ENCODE results near the gene ASL.
"Not testable (repeated sequence)": the region's sequence is repeated elsewhere in the genome, so short reads cannot be mapped to it uniquely, and the experiment has no call there.

ASL gene

GRCh38 chr7:66075590-66076461, at the start of gene ASL:
Gene ASL, plus strand, starts transcription at chr7:66075819. Its CDS starts 263 bp downstream, at chr7:66076082.
- in situ Hi-C loops (cut with MboI; ENCODE audit: low sequenced_read_pairs, unreplicated experiment) = no loop called here
- TF ChIP-seq, protein P1, sequence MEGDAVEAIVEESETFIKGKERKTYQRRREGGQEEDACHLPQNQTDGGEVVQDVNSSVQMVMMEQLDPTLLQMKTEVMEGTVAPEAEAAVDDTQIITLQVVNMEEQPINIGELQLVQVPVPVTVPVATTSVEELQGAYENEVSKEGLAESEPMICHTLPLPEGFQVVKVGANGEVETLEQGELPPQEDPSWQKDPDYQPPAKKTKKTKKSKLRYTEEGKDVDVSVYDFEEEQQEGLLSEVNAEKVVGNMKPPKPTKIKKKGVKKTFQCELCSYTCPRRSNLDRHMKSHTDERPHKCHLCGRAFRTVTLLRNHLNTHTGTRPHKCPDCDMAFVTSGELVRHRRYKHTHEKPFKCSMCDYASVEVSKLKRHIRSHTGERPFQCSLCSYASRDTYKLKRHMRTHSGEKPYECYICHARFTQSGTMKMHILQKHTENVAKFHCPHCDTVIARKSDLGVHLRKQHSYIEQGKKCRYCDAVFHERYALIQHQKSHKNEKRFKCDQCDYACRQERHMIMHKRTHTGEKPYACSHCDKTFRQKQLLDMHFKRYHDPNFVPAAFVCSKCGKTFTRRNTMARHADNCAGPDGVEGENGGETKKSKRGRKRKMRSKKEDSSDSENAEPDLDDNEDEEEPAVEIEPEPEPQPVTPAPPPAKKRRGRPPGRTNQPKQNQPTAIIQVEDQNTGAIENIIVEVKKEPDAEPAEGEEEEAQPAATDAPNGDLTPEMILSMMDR (IDR thresholded peaks at IDR 0.05; ENCODE audit: borderline replicate concordance, control extremely low read depth, extremely low read depth, insufficient read depth, missing control alignments) = no peak
- peak; percentile 100 for DNase-seq (ENCODE audit: low spot score)

- in situ Hi-C loops (cut with MboI; ENCODE audit: low sequenced_read_pairs, unreplicated experiment); DNase-seq (ENCODE audit: low spot score): not testable (repeated sequence)
Observed at GRCh38 chr7:66028342-66028741, 47.3 kb upstream of the ASL start.

- TF ChIP-seq, protein P1 (IDR thresholded peaks at IDR 0.05; ENCODE audit: borderline replicate concordance, control extremely low read depth, extremely low read depth, insufficient read depth, missing control alignments) = no peak
- no peak for DNase-seq (ENCODE audit: low spot score)
- in situ Hi-C loops (cut with MboI; ENCODE audit: low sequenced_read_pairs, unreplicated experiment) = no loop called here
Observed at GRCh38 chr7:66033471-66034385, 41.9 kb upstream of the ASL start.

DNA sequence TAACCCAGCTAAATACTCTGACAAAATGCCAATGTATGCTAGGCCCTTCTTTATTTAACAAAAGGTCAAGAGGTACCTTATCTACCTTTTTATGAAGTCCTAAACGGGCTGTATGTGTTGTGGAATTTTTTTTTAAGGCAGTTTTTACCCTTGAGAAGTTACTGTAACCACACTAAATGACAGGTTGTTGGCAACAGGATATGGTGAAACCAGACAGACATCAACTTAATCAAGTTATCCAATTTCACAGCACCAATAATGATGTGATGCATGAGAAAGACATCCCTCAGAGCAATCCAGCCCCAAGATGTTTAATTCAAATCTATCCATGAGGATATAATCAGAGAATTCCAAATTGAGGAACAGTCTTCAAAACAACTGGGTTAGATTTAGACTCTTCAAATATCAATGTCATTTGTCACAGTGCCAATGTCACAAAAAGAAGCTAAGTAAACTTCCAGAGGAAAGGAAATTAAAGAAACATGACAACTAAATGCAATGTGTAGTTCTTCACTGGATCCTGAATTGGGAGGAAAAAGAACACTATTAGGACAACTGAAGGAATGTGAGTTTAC, 41.1 kb upstream of the ASL start:
- DNase-seq (ENCODE audit: low spot score); in situ Hi-C loops (cut with MboI; ENCODE audit: low sequenced_read_pairs, unreplicated experiment): not testable (repeated sequence)

DNA sequence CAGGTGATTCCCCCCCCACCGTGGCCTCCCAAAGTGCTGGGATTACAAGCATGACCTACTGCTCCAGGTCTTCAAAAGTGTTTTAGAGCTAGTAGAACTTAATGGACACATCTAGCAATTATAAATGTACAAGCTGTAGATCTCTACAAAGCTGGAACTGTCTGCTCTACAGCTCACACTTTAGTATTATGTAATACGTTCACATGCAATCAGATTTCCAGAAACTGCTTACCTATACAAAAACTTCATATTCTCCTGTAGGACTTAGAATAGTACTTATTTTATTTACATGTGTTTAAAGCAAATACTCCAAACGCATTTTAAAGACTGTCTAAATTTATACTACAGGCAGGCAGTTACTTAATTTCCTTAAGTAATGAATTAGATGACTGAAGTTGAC, 39.2 kb upstream of the ASL start:
- TF ChIP-seq, protein P1 (IDR thresholded peaks at IDR 0.05; ENCODE audit: borderline replicate concordance, control extremely low read depth, extremely low read depth, insufficient read depth, missing control alignments) = no peak
- DNase-seq (ENCODE audit: low spot score) = no peak
- in situ Hi-C loops (cut with MboI; ENCODE audit: low sequenced_read_pairs, unreplicated experiment) = no loop called here

GRCh38 chr7:66036788-66037187, 38.8 kb upstream of the ASL start:
- DNase-seq (ENCODE audit: low spot score) = no peak
- in situ Hi-C loops (cut with MboI; ENCODE audit: low sequenced_read_pairs, unreplicated experiment) = no loop called here
- TF ChIP-seq, protein P1 (IDR thresholded peaks at IDR 0.05; ENCODE audit: borderline replicate concordance, control extremely low read depth, extremely low read depth, insufficient read depth, missing control alignments) = no peak

GRCh38 chr7:66039094-66039670, 36.4 kb upstream of the ASL start:
- in situ Hi-C loops (cut with MboI; ENCODE audit: low sequenced_read_pairs, unreplicated experiment) = no loop called here
- no peak for DNase-seq (ENCODE audit: low spot score)
- TF ChIP-seq, protein P1 (IDR thresholded peaks at IDR 0.05; ENCODE audit: borderline replicate concordance, control extremely low read depth, extremely low read depth, insufficient read depth, missing control alignments) = no peak

All from GM13976 (cell line).